ENCODE data around the gene PPM1J. TPM values are rescaled to one million over a fixed set of nuclear protein-coding genes. Genes with fewer than 3 reads are reported as not detected.

PPM1J gene
- total RNA-seq, 1 donor from 2014 or later: 0.69 TPM

DNA sequence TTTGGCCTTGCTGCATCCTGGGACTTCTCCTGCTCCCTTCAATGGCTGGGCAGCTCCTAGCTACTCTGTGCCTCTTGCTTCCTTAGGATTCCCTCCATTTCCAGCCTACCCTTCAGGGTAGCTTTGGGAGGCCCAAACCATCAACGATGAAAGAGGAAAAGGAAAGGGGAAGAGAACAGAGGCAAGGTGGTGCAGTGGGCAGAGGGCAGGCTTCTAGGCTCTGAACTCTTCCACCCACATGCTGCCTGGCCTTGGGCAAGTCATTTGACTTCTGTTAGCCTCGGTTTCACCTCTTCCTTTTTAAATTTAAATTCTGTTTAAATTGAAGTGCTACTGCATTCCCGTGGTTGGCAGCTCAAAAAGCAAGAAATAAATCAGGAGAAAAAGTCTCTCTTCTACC lies 5.7 kb upstream of the PPM1J start:
- Mint-ChIP-seq H3K27me3 (ENCODE audit: unreplicated experiment) (peaks cover 10% of the 10 kb centered on the region), H3K9me3 (ENCODE audit: unreplicated experiment) (peaks cover 9% of the 10 kb centered on the region), H3K4me1 (ENCODE audit: low read depth, unreplicated experiment) (peaks cover 12% of the 10 kb centered on the region), H3K27ac (ENCODE audit: unreplicated experiment) (no peak overlapping the region), H3K36me3 (ENCODE audit: unreplicated experiment) (no peaks in the 10 kb centered on the region), H3K4me3 (ENCODE audit: unreplicated experiment) (no peak overlapping the region)
- no peak for DNase-seq
- TF ChIP-seq, protein P1, sequence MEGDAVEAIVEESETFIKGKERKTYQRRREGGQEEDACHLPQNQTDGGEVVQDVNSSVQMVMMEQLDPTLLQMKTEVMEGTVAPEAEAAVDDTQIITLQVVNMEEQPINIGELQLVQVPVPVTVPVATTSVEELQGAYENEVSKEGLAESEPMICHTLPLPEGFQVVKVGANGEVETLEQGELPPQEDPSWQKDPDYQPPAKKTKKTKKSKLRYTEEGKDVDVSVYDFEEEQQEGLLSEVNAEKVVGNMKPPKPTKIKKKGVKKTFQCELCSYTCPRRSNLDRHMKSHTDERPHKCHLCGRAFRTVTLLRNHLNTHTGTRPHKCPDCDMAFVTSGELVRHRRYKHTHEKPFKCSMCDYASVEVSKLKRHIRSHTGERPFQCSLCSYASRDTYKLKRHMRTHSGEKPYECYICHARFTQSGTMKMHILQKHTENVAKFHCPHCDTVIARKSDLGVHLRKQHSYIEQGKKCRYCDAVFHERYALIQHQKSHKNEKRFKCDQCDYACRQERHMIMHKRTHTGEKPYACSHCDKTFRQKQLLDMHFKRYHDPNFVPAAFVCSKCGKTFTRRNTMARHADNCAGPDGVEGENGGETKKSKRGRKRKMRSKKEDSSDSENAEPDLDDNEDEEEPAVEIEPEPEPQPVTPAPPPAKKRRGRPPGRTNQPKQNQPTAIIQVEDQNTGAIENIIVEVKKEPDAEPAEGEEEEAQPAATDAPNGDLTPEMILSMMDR (IDR thresholded peaks at IDR 0.05; ENCODE audit: partially characterized antibody, unreplicated experiment): no peak

DNA sequence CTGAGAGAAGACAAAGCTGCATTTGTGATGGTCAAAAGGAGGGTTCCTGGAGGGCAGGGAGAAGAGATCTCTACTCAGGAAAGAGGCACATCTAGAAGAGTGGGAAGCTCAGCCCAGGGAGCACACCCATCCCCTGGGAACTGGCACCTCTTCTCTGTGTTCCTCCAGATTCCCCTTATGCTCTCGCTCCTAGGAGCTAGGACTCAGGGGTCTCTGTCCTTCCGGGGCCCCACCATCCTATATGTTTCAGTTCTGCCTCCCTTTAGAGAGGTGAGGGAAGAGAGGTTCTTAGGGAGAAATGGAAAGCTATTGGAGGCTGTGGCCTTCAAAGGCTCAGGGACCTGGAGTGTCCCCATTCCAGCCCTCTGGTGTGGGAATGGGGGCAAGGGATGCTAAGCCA lies 4.6 kb upstream of the PPM1J start:
- TF ChIP-seq, protein P1 (IDR thresholded peaks at IDR 0.05; ENCODE audit: partially characterized antibody, unreplicated experiment): no peak
- H3K27ac Mint-ChIP-seq (ENCODE audit: unreplicated experiment): no peak overlapping the region
- no peak for DNase-seq
- peaks cover 12% of the 10 kb centered on the region for H3K4me1 Mint-ChIP-seq (ENCODE audit: low read depth, unreplicated experiment)
- H3K36me3 Mint-ChIP-seq (ENCODE audit: unreplicated experiment): no peaks in the 10 kb centered on the region
- H3K27me3 Mint-ChIP-seq (ENCODE audit: unreplicated experiment): peaks cover 10% of the 10 kb centered on the region
- peaks cover 10% of the 10 kb centered on the region for H3K9me3 Mint-ChIP-seq (ENCODE audit: unreplicated experiment)
- H3K4me3 Mint-ChIP-seq (ENCODE audit: unreplicated experiment): no peak overlapping the region

DNA sequence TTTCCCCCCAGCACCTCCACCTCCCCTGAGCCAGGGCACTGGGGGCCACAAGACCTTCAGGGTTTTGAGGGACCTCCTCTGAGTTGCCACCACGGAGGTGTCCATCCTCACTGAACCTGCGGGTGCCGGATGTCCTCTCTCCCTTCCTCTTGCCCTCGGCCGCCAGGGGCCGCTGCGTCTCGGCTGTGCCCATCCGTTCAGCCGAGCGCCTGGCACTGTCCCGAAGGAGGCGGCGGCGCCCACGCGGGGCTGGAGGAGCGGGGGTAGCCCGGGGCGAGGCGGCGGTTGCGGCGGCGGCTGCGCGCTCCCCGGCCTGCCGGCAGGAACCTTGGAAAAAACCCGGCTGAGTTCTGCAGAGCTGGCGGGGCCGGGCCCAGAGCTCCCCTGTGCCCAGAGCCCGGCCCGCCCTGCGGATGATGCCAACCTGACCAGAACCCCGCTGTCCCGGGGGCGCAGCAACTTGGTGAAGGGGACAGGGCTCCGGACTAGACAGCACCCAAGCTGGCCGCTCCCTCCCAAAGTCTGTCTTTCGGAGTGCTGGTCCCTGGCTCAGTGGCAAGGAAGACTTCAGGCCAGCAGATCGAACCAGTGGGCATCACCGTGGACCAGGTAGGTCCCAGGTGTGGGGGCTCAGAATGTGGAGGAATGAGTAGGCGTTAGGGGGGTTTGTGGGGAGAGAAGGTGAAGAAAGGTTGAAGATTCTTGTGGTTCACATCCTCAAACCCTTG lies 3.7 kb upstream of the PPM1J start:
- TF ChIP-seq, protein P1 (IDR thresholded peaks at IDR 0.05; ENCODE audit: partially characterized antibody, unreplicated experiment): peak; percentile 82
- no peaks in the 10 kb centered on the region for H3K36me3 Mint-ChIP-seq (ENCODE audit: unreplicated experiment)
- peaks cover 10% of the 10 kb centered on the region for H3K27me3 Mint-ChIP-seq (ENCODE audit: unreplicated experiment)
- peak; percentile 87 for DNase-seq
- H3K4me3 Mint-ChIP-seq (ENCODE audit: unreplicated experiment): no peak overlapping the region
- no peak overlapping the region for H3K27ac Mint-ChIP-seq (ENCODE audit: unreplicated experiment)
- peaks cover 12% of the 10 kb centered on the region for H3K4me1 Mint-ChIP-seq (ENCODE audit: low read depth, unreplicated experiment)
- H3K9me3 Mint-ChIP-seq (ENCODE audit: unreplicated experiment): peaks cover 9% of the 10 kb centered on the region

DNA sequence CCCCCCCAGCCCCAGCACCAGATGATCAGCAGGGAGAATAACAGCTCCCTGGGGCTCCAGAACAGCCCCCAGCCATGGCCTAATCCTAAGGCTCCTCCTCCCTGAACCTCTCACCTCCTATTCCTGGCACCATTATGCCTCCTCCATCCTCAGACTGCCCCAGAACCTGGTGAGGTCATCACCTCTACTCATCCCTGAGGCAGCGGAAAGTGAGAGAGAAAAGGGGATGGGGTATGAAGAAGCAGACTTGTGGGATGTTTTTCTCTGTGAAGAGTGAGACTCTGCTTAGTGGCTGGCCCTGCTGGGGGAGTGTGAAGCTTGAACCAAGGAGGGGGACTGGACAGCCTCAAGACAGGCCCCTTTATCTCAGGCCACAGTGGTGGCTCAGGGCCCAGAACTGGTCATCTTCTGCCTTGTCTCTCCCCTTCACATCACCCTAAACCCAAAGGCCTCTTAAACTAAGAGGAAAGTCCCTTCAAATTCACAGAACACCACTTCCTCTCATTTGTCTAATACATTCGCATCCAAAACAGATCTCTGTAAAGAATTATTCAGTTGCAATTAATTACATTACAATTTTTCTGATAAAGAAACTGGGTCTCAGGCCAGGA lies 2.2 kb upstream of the PPM1J start:
- Mint-ChIP-seq H3K27ac (ENCODE audit: unreplicated experiment) (no peak overlapping the region), H3K4me3 (ENCODE audit: unreplicated experiment) (no peak overlapping the region), H3K27me3 (ENCODE audit: unreplicated experiment) (peaks cover 14% of the 10 kb centered on the region), H3K9me3 (ENCODE audit: unreplicated experiment) (peaks cover 7% of the 10 kb centered on the region), H3K4me1 (ENCODE audit: low read depth, unreplicated experiment) (peaks cover 5% of the 10 kb centered on the region), H3K36me3 (ENCODE audit: unreplicated experiment) (no peaks in the 10 kb centered on the region)
- TF ChIP-seq, protein P1 (IDR thresholded peaks at IDR 0.05; ENCODE audit: partially characterized antibody, unreplicated experiment): no peak
- no peak for DNase-seq

DNA sequence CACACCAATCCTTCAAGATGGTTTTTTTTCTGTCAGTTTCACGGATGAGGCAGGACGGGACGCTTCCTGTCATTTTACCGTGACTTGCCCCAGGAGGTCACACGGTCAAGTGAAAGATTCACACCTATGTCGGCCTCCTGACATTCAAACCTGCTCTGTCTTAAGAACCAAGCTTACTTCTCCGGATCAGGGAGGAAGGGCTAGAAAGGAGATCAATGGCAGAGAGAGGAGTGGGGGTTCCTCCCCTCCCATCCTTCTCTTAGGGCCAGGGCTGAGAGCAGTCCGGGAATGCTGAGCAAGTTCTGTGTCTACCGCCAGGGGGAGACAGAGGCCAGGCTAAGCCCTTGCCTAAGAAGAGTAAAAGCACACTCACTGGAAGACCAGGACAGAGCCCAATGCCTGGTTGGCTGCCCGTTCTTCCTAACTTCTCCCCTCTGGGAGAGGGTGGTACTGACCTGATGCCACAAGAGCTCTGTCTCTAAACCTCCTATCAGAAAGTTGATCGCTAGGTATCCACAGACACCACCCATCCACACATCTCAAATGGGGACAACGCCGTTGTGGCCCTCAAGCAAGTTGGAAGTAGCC lies 1.1 kb upstream of the PPM1J start:
- Mint-ChIP-seq H3K36me3 (ENCODE audit: unreplicated experiment) (no peaks in the 10 kb centered on the region), H3K9me3 (ENCODE audit: unreplicated experiment) (peaks cover 9% of the 10 kb centered on the region), H3K27me3 (ENCODE audit: unreplicated experiment) (peaks cover 12% of the 10 kb centered on the region), H3K4me3 (ENCODE audit: unreplicated experiment) (peak overlapping the region; percentile 91), H3K4me1 (ENCODE audit: low read depth, unreplicated experiment) (no peaks in the 10 kb centered on the region), H3K27ac (ENCODE audit: unreplicated experiment) (peak overlapping the region; percentile 72)
- DNase-seq: peak; percentile 91
- TF ChIP-seq, protein P1 (IDR thresholded peaks at IDR 0.05; ENCODE audit: partially characterized antibody, unreplicated experiment): peak; percentile 95
